Measurements from ENCODE around the gene PCDHGA6.
"Not testable (repeated sequence)": the region's sequence is repeated elsewhere in the genome, so short reads cannot be mapped to it uniquely, and the experiment has no call there.

Gene PCDHGA6

GRCh38 chr5:141392429-141393198, 18.9 kb downstream of the PCDHGA6 start, which contains the start of gene PCDHGA8:
TSS of gene PCDHGA8 (plus strand) at chr5:141392633. CDS start at chr5:141392814, 181 bp downstream.
- in situ Hi-C loops (cut with MboI; ENCODE audit: low sequenced_read_pairs): no loop called here

DNA sequence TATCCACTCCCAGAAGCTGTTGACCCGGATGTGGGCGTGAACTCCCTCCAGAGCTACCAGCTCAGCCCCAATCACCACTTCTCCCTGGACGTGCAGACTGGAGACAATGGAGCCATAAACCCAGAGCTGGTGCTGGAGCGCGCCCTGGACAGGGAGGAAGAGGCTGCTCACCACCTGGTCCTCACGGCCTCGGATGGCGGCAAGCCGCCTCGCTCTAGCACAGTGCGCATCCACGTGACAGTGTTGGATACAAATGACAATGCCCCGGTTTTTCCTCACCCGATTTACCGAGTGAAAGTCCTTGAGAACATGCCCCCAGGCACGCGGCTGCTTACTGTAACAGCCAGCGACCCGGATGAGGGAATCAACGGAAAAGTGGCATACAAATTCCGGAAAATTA, 19.6 kb downstream of the PCDHGA6 start:
- in situ Hi-C loops (cut with MboI; ENCODE audit: low sequenced_read_pairs): no loop called here

- in situ Hi-C loops (cut with MboI; ENCODE audit: low sequenced_read_pairs): not testable (repeated sequence)
Observed at GRCh38 chr5:141394401-141395187, 20.9 kb downstream of the PCDHGA6 start.

GRCh38 chr5:141397756-141398551, 24.3 kb downstream of the PCDHGA6 start, which contains the start of gene PCDHGB5:
TSS of gene PCDHGB5 (plus strand) at chr5:141397947. CDS start at chr5:141398128, 181 bp downstream.
- in situ Hi-C loops (cut with MboI; ENCODE audit: low sequenced_read_pairs): not testable (repeated sequence)

GRCh38 chr5:141398608-141399007, 24.9 kb downstream of the PCDHGA6 start:
- in situ Hi-C loops (cut with MboI; ENCODE audit: low sequenced_read_pairs): no loop called here

- in situ Hi-C loops (cut with MboI; ENCODE audit: low sequenced_read_pairs): no loop called here
Observed at GRCh38 chr5:141399555-141400258, 26.0 kb downstream of the PCDHGA6 start.

GRCh38 chr5:141402553-141403243, 29.0 kb downstream of the PCDHGA6 start, which contains the start of gene PCDHGA9:
TSS of gene PCDHGA9 (plus strand) at chr5:141402778. CDS start at chr5:141402953, 175 bp downstream.
- in situ Hi-C loops (cut with MboI; ENCODE audit: low sequenced_read_pairs): no loop called here

DNA sequence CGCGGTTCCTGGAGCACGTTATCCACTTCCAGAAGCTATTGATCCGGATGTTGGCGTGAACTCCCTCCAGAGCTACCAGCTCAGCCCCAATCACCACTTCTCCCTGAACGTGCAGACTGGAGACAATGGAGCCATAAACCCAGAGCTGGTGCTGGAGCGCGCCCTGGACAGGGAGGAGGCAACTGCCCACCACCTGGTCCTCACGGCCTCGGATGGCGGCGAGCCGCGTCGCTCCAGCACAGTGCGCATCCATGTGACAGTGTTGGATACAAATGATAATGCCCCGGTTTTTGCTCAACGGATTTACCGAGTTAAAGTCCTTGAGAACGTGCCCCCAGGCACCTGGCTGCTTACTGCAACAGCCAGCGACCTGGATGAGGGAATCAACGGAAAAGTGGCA, 29.7 kb downstream of the PCDHGA6 start:
- in situ Hi-C loops (cut with MboI; ENCODE audit: low sequenced_read_pairs): no loop called here

- in situ Hi-C loops (cut with MboI; ENCODE audit: low sequenced_read_pairs): not testable (repeated sequence)
Observed at GRCh38 chr5:141407790-141408505, 34.3 kb downstream of the PCDHGA6 start, which contains the start of gene PCDHGB6. TSS of gene PCDHGB6 (plus strand) at chr5:141408021. CDS start at chr5:141408203, 182 bp downstream.

DNA sequence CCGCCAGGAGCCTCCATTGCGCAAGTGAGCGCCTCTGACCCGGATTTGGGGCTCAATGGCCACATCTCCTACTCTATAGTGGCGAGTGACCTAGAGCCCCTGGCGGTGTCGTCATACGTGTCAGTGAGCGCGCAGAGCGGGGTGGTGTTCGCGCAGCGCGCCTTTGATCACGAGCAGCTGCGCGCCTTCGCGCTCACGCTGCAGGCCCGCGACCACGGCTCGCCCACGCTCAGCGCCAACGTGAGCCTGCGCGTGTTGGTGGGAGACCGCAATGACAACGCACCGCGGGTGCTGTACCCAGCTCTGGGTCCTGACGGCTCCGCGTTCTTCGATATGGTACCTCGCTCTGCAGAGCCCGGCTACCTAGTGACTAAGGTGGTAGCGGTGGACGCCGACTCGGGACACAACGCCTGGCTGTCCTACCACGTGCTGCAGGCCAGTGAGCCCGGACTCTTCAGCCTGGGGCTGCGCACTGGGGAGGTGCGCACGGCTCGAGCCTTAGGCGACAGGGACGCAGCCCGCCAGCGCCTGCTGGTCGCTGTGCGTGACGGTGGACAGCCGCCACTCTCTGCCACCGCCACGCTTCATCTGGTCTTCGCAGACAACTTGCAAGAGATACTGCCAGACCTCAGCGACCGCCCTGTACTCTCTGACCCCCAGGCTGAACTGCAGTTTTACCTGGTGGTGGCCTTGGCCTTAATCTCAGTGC, 36.1 kb downstream of the PCDHGA6 start:
- in situ Hi-C loops (cut with MboI; ENCODE audit: low sequenced_read_pairs): no loop called here

GRCh38 chr5:141411575-141411974, 37.9 kb downstream of the PCDHGA6 start:
- in situ Hi-C loops (cut with MboI; ENCODE audit: low sequenced_read_pairs): no loop called here

GRCh38 chr5:141412854-141413539, 39.3 kb downstream of the PCDHGA6 start, which contains the start of gene PCDHGA10:
TSS of gene PCDHGA10 (plus strand) at chr5:141412987. CDS start at chr5:141413176, 189 bp downstream.
- in situ Hi-C loops (cut with MboI; ENCODE audit: low sequenced_read_pairs): no loop called here

- in situ Hi-C loops (cut with MboI; ENCODE audit: low sequenced_read_pairs): no loop called here
Observed at GRCh38 chr5:141413540-141414069, 39.9 kb downstream of the PCDHGA6 start.

GRCh38 chr5:141414548-141415274, 41.0 kb downstream of the PCDHGA6 start:
- in situ Hi-C loops (cut with MboI; ENCODE audit: low sequenced_read_pairs): not testable (repeated sequence)

- in situ Hi-C loops (cut with MboI; ENCODE audit: low sequenced_read_pairs): not testable (repeated sequence)
Observed at GRCh38 chr5:141415275-141415618, 41.6 kb downstream of the PCDHGA6 start.

DNA sequence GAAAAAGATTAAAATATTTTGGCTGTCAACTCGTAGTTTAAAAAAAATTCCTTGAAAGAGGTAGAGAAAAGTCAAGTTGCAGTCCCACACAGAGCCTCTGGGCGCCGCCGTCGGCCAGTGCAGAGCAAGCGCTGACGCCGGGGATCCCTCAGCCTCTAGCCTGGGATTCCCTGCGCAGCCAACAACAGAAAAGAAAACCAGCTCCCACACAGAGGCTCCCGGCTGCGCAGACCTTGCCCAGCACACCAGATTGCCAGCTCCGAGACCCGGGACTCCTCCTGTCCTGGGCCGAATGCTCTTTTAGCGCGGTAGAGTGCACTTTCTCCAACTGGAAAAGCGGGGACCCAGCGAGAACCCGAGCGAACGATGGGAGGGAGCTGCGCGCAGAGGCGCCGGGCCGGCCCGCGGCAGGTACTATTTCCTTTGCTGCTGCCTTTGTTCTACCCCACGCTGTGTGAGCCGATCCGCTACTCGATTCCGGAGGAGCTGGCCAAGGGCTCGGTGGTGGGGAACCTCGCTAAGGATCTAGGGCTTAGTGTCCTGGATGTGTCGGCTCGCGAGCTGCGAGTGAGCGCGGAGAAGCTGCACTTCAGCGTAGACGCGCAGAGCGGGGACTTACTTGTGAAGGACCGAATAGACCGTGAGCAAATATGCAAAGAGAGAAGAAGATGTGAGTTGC, 43.9 kb downstream of the PCDHGA6 start, which contains the start of gene PCDHGB7:
Gene PCDHGB7 (plus strand): TSS at position 184 of the 679 bp plus-strand sequence. CDS start 183 bp downstream, at position 367.
- in situ Hi-C loops (cut with MboI; ENCODE audit: low sequenced_read_pairs): not testable (repeated sequence)

Data from HL-60/S4 treated with retinoic acid at 250 ng/mL for 4 days and 3 days (cell line).